GM12892 (cell line): Measurements from ENCODE around the gene STEAP3.

Experiments used
- POLR2A ChIP-seq: IDR thresholded peaks from 2 replicates; pipeline ENCODE4 v1.6.1; 2011; ENCODE audit warnings: low read depth, low read length, control low read depth
- POLR2AphosphoS5 ChIP-seq: IDR thresholded peaks from 2 replicates; pipeline ENCODE4 v1.6.1; 2011; ENCODE audit warnings: low read depth, low read length, control low read depth
- TAF1 ChIP-seq: IDR thresholded peaks from 2 replicates; pipeline ENCODE4 v1.6.1; 2011; ENCODE audit warnings: low read depth, mild to moderate bottlenecking, control low read depth, low read length, borderline replicate concordance

DNA sequence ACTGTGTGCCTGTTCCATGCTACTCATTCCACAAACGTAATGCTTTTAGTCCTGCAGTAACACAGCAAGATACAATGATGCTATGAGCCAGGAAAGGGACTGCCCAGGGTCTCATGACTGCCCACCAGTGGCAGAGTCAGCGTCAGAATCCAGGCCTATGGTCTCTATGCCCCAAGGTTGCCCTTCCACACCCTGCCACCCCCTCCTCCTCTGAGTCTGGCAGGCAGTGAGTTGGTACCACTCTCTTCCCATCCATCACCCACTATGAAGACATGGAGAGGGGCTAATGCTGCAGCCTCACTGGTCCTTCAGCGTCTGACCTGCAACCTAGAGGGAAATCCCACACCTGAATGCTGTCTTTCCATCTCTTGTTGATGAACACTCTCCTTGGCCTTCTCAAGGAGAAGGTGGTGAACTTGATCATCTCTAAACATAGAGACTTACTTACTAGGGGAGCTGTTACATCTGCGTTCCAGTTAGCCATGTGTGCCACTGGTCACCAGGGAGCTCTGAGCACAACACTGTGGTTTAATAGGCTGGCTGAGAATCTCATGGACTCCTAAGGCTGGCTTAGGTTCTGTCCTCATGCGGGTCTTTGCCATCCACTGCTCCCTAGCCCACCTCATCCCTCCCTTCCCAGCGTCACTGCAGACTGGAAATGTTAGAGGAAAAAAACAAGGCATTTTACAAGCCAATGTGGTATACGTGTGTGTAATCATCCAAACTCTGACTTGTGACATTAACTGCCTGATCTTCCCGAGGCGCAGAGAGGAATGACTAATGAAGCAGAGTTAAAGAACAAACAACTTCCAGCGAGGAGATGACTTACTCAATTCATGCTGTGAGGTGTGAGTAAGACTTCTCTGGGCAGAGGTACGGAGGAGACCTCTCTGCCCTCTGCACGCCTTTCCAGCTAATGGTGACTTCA is 28.8 kb downstream of the STEAP3 start:
- TF ChIP-seq POLR2A (no peak), TAF1 (no peak), POLR2AphosphoS5 (no peak)
